GM18502 (cell line): ENCODE data around the gene DDX21.
"Not testable (repeated sequence)": the region's sequence is repeated elsewhere in the genome, so short reads cannot be mapped to it uniquely, and the experiment has no call there.

Experiments used
- ATAC-seq: cut with Tn5 transposase; IDR thresholded peaks from one replicate; pipeline ENCODE4 v1.9.1; 2021; ENCODE audit warnings: mild to moderate bottlenecking; ENCODE audit not compliant: unreplicated experiment, poor library complexity

Gene DDX21

DNA sequence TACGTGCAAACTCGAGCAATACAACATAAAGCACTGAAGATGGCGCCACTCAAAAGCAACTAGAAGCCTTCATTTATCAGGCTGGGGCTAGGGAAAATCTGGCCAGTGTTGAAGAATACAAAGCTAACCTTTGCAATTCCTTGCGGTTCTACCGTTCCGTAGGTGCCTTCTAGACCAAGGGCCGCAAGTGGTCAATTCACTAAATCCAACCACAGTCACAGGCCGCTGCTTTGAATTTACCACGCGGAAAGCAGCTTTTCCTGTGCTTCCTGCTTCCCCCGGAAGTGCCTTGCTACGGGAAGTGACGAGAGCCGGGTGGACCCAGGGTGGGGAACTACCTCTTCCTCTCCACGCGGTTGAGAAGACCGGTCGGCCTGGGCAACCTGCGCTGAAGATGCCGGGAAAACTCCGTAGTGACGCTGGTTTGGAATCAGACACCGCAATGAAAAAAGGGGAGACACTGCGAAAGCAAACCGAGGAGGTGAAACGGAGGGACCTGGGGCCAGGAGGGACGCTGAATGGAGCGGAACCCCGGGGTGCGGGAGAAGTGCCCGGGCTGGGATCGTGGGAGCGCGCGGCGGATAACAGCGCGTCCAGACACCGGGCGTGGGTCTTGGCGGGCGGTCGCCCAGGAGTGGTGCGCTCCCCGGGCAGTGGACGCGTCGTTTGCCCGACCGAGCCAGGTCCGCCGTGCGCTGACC, at the start of gene DDX21:
Gene DDX21 (plus strand): TSS at position 339 of the 701 bp plus-strand sequence. CDS start 56 bp downstream, at position 395.
- peak; percentile 88 for ATAC-seq

DNA sequence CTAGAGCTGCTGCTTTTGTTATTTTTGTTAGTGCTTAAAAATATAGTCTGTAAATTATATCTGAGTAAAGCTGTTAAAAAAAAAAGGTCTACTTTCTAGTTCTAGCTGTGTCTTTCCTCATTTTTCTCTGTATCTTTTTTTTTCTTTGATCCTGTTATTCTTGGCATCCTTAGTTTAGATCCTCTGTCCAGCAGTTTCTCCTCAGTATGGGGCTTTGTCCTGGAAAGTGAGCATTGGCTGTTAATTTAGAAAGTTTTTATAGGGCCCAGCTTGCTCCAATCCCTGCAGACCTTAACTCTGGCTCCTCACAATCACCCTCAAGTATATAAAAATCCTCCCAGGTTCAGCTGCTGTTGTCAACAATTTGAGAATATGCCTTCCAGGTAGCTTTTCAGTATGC, 31.4 kb upstream of the DDX21 start:
- ATAC-seq, result no peak

DNA sequence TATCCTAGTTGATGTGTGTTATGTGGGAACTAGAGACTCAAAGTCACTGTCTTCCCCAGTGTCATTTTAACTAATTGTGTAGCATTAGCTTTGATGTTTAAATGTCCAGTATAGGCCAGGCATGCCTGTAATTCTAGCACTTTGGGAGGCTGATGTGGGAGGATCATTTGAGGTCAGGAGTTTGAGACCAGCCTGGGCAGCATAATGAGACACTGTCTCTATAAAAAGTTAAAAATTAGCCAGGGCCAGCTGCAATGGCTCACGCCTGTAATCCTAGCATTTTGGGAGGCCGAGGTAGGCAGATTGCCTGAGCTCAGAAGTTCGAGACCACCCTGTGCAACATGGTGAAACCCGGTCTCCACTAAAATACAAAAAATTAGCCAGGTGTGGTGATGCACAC, 30.5 kb upstream of the DDX21 start:
- no peak for ATAC-seq

GRCh38 chr10:68929157-68929556, 26.8 kb upstream of the DDX21 start:
- not testable (repeated sequence) for ATAC-seq

GRCh38 chr10:68929888-68930287, 26.1 kb upstream of the DDX21 start:
- ATAC-seq, result not testable (repeated sequence)

- ATAC-seq, result not testable (repeated sequence)
Measured at GRCh38 chr10:68932860-68933259, 23.1 kb upstream of the DDX21 start.

DNA sequence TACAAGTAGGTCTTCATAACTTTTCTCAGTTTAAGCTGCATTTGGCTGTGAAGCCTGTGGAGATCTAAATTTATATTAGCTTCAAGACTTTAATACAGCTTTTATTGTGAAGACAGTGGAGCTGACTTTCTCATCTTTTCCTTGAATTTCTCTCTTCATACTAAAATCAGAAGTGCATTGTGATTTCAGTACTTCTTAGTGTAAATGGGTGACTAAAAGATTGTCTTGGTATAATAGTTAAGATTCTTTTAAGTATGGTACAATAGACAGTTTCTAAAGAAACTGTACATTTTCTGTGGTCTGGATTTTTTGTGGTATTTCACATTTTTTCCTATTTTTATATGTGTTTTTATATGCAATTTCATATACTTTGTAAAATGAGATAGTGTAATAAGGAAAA, 21.0 kb upstream of the DDX21 start:
- ATAC-seq, result no peak

GRCh38 chr10:68938117-68938516, 17.9 kb upstream of the DDX21 start:
- ATAC-seq, result no peak

DNA sequence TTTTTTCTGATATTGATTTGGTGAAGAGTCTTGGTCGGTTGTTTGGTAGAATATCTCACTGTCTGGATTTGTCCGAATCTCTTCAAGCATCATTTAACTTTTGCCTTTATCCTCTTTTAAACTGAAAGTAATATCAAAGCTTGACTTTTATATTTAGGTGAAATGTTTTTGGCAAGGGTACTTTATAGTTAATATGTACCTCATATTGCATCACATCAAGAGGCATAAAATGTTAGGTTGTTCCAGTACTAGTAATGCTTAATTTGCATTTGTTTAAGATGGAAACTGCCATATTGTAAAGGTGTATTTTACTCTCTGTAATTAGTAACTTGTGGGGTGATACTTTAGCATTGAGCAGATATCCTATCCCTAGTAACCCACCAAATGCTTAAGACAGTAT, 17.1 kb upstream of the DDX21 start:
- ATAC-seq, result no peak

DNA sequence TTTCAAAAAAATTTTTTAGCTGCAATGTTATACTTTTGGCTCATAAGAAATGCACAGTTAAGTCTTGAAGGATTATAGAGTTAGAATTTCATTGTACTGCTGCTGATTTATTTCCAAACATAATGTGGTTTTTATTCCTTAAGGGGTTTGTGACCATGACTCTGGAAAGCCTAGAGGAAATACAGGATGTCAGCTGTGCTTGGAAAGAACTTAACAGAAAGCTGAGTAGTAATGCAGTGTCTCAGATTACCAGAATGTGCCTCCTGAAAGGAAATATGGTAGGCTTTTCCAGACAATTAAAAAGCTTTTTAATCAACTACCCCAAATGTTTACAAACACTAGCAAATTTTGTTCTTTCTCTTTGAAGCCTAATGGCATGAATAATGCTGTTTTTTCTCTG, 15.1 kb upstream of the DDX21 start:
- not testable (repeated sequence) for ATAC-seq

DNA sequence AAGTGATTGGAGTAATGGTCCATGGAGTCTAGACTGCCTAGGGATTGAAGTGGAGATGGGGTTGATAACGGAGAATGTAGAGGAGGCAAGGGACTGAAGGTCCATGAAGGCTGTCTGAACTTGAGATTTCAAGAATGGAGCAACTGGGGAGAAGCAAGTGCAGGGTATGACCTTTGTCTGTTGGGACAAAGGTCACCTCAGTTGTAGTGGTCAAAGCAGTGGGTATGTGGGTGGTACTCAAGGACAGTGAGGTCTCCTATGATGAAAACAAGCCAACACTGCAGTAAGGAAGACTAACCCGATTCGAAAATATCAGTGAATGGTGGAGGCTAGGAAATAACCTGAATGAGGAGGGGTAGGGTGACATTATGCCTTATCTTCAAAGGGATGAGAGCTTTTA, 5.4 kb upstream of the DDX21 start:
- ATAC-seq, result no peak

GRCh38 chr10:68954904-68955303, 1.1 kb upstream of the DDX21 start:
- ATAC-seq, result no peak

- peak; percentile 14 for ATAC-seq
Measured at GRCh38 chr10:68955355-68955831, 577 bp upstream of the DDX21 start.

GRCh38 chr10:68957284-68957615, 1.3 kb downstream of the DDX21 start:
- ATAC-seq, result no peak

- ATAC-seq, result no peak
Measured at GRCh38 chr10:68957654-68958053, 1.7 kb downstream of the DDX21 start.

- no peak for ATAC-seq
Measured at GRCh38 chr10:68959695-68960527, 3.9 kb downstream of the DDX21 start.

GRCh38 chr10:68963151-68963550, 7.2 kb downstream of the DDX21 start:
- no peak for ATAC-seq

DNA sequence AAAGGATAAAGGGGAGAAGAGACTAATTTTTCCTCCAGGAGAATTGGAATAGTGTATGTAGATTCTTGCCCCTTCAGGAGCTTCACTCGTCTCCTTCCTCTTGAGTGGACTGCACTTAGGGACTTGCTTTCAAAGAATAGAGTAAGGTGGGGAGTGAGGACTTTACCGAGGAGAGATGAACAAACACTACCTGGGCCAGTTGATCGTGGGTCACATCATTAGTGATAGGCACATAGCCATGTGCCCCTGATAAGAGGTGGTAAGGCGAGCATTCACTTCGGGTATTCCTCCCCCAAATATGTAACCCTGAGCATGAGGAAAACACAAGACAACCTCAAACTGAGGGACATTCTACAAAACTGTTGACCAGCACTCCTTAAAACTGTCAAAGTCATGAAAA, 18.0 kb downstream of the DDX21 start:
- ATAC-seq, result no peak

DNA sequence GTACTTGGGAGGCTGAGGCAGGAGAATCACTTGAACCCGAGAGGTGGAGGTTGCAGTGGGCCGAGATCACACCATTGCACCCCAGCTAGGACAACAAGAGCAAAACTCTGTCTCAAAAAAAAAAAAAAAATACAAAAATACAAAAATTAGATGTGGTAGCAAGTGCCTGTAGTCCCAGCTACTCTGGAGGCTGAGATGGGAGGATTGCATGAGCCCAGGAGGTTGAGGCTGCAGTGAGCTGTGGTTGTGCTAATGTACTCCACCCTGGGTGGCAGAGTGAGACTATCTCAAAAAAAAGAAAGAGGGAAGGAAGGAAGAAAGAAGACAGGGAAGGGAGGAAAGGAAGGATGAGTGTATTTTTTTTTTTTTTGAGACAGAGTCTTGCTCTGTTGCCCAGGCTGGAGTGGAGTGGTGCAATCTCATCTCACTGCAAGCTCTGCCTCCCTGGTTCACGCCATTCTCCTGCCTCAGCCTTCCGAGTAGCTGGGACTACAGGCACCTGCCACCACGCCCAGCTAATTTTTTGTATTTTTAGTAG, 20.0 kb downstream of the DDX21 start:
- not testable (repeated sequence) for ATAC-seq

GRCh38 chr10:68979738-68980137, 23.8 kb downstream of the DDX21 start:
- not testable (repeated sequence) for ATAC-seq

DNA sequence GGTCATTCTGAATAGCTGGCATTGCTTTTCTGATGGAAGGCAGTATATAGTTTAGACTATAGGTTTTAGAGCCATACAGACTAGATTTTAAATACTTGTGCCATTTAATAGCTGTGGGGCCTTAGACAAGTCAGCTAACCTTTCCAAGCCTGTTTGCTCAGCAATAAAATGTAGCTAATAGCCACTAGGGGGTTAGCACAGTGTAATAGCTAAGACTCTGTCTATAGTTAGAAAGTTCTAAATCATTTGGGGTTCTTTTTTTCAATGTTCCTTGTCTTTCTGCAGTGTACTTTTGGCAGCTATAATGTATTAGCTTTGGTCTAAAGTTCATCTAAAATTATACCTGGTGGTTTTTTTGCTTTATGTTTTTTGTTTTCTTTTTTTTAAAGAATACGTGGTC, 25.1 kb downstream of the DDX21 start:
- ATAC-seq, result no peak
